HepG2 (cell line): Measurements from ENCODE around the gene NUP93. TPM values are rescaled to one million over a fixed set of nuclear protein-coding genes. Genes with fewer than 3 reads are reported as not detected.

ENCODE experiments used
- CEBPB ChIP-seq: IDR thresholded peaks from 2 replicates; pipeline ENCODE4 v1.6.1; 2011; ENCODE audit warnings: low read depth, low read length, improper control_type of control experiment, borderline replicate concordance
- FOSL2 ChIP-seq: sonication (generic); formaldehyde crosslinking; IDR thresholded peaks from 2 replicates; pipeline ENCODE4 v1.4.0; 2020; ENCODE audit warnings: missing genetic modification reagents
- GATAD1 ChIP-seq: IDR thresholded peaks from 2 replicates; pipeline ENCODE4 v1.6.1; 2016; ENCODE audit warnings: missing genetic modification reagents, missing compliant biosample characterization
- HNF4G ChIP-seq, 2 experiments: sonication (generic) in 1 of 2; formaldehyde crosslinking in 1 of 2; IDR thresholded peaks; 2 replicates each; pipeline versions ENCODE4 v1.4.0 to v1.6.1; 2011 to 2020; ENCODE audit warnings: borderline replicate concordance in 2 of 2, low read depth in 2 of 2, mild to moderate bottlenecking in 2 of 2, low read length in 1 of 2, missing genetic modification reagents in 1 of 2, moderate library complexity in 1 of 2
- HNRNPUL1 ChIP-seq: fragments of 200-400 bp; formaldehyde crosslinking; IDR thresholded peaks from 2 replicates; pipeline ENCODE4 v1.6.1; 2017; ENCODE audit warnings: low read depth, mild to moderate bottlenecking, low read length, moderate library complexity
- ISX ChIP-seq: sonication (generic); formaldehyde crosslinking; conservative IDR thresholded peaks from 2 replicates; pipeline ENCODE4 v1.5.0; 2020; ENCODE audit warnings: missing genetic modification reagents
- KLF9 ChIP-seq: IDR thresholded peaks from 2 replicates; pipeline ENCODE4 v1.6.1; 2016; ENCODE audit warnings: low read depth
- NAIF1 ChIP-seq: sonication (generic); formaldehyde crosslinking; IDR thresholded peaks from 2 replicates; pipeline ENCODE4 v1.5.0; 2020; ENCODE audit warnings: mild to moderate bottlenecking, missing genetic modification reagents, borderline replicate concordance
- PHF20 ChIP-seq: sonication (generic); formaldehyde crosslinking; IDR thresholded peaks from 2 replicates; pipeline ENCODE4 v1.5.0; 2020; ENCODE audit warnings: mild to moderate bottlenecking, missing genetic modification reagents
- RORA ChIP-seq: sonication (generic); formaldehyde crosslinking; IDR thresholded peaks from 2 replicates; pipeline ENCODE4 v1.5.0; 2020; ENCODE audit warnings: mild to moderate bottlenecking, missing genetic modification reagents, moderate library complexity
- SMARCC2 ChIP-seq: fragments of 450-650 bp; IDR thresholded peaks from 2 replicates; pipeline ENCODE4 v1.6.1; 2017; ENCODE audit warnings: antibody characterized with exemption, mild to moderate bottlenecking
- U2AF2 ChIP-seq: fragments of 200-400 bp; formaldehyde crosslinking; IDR thresholded peaks from 2 replicates; pipeline ENCODE4 v1.6.1; 2017; ENCODE audit warnings: low read depth, mild to moderate bottlenecking, low read length
- ZBTB8A ChIP-seq: sonication (generic); formaldehyde crosslinking; IDR thresholded peaks from 2 replicates; pipeline ENCODE4 v1.4.0; 2020; ENCODE audit warnings: mild to moderate bottlenecking, low read depth, missing genetic modification reagents, borderline replicate concordance
- ZNF674 ChIP-seq: sonication (generic); formaldehyde crosslinking; IDR thresholded peaks from 2 replicates; pipeline ENCODE4 v1.5.0; 2020; ENCODE audit warnings: low read depth, mild to moderate bottlenecking, missing genetic modification reagents
- ZNF878 ChIP-seq: sonication (generic); formaldehyde crosslinking; IDR thresholded peaks from 2 replicates; pipeline ENCODE4 v1.8.1; 2023; ENCODE audit warnings: mild to moderate bottlenecking, missing genetic modification reagents, moderate library complexity
- polyA plus RNA-seq, 8 experiments: library from polyadenylated mRNA; depleted of rRNA in 3 of 8; stranded (reverse) in 7 of 8; unstranded in 1 of 8; fragments of >200 nt; fragmentation: Illumina TruSeq in 4 of 8; extraction: Trizol in 4 of 8; gene quantifications; 2 replicates each; pipeline versions ENCODE4 v1.2.1 to v1.2.3, GENCODE V29; 2011 to 2016; ENCODE audit warnings: low read depth in 4 of 8, missing spikeins in 1 of 8, mixed read lengths in 1 of 8; ENCODE audit not compliant: insufficient read depth in 1 of 8
- total RNA-seq, 5 experiments: library from RNA; depleted of rRNA; stranded (reverse); fragments of >200 nt; fragmentation: Illumina TruSeq; extraction: Trizol; gene quantifications; 2 replicates each; pipeline ENCODE4 v1.2.3, GENCODE V29; 2016; ENCODE audit warnings: low read depth in 1 of 5
- TF ChIP-seq, protein P1 (sequence below): sonication (generic); formaldehyde crosslinking; IDR thresholded peaks from 2 replicates; pipeline ENCODE4 v1.5.1; 2020; ENCODE audit warnings: mild to moderate bottlenecking, missing genetic modification reagents, borderline replicate concordance
- TF ChIP-seq, protein P2 (sequence below): sonication (generic); formaldehyde crosslinking; IDR thresholded peaks from 2 replicates; pipeline ENCODE4 v1.8.0; 2022; ENCODE audit warnings: mild to moderate bottlenecking, missing genetic modification reagents, moderate library complexity
- TF ChIP-seq, protein P3 (sequence below): sonication (generic); formaldehyde crosslinking; IDR thresholded peaks from 2 replicates; pipeline ENCODE4 v1.9.0; 2021; ENCODE audit warnings: missing genetic modification reagents, borderline replicate concordance
- TF ChIP-seq, protein P4 (sequence below): conservative IDR thresholded peaks from 2 replicates; pipeline ENCODE4 v1.6.1; 2018; ENCODE audit warnings: missing genetic modification reagents

The NUP93 gene
- total and polyA plus RNA-seq, 2 of the 13 experiments (the other 11 are each of a cell fraction or from before 2014, with no cell fraction given) = 58.5 to 140 TPM

DNA sequence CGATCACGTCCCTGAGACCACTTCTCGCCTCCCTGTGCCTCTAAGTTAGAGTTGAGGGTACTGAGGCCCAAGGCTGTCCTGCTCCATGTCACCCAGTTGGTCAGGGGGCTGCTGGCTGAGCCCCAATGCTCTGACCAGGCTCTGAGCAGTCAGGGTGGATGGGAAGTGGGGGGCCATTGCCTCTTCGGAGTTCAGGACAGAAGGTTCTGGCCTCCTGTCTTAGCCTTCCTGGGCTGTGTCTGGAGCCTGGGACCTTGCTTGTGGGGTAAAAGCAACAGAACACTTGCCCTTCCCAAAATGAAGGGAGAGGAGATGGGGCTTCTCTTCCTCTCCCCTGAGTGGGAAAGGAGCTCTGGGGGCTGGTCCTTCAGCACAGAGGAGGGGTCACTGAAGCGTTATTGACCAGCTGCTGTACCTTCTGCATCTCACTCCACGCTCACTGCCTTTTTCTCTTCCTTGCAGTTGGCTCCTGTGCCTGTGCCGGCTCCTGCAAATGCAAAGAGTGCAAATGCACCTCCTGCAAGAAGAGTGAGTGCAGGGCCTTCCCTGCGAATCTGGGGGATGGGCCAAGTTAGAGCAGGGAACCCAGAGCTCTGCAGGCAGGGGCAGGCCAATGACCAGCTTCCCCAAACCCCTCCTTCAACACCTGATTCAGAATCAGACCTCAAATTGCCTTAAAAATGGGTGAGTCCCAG is 47.1 kb upstream of the NUP93 start (continued):
- TF ChIP-seq, protein P1, sequence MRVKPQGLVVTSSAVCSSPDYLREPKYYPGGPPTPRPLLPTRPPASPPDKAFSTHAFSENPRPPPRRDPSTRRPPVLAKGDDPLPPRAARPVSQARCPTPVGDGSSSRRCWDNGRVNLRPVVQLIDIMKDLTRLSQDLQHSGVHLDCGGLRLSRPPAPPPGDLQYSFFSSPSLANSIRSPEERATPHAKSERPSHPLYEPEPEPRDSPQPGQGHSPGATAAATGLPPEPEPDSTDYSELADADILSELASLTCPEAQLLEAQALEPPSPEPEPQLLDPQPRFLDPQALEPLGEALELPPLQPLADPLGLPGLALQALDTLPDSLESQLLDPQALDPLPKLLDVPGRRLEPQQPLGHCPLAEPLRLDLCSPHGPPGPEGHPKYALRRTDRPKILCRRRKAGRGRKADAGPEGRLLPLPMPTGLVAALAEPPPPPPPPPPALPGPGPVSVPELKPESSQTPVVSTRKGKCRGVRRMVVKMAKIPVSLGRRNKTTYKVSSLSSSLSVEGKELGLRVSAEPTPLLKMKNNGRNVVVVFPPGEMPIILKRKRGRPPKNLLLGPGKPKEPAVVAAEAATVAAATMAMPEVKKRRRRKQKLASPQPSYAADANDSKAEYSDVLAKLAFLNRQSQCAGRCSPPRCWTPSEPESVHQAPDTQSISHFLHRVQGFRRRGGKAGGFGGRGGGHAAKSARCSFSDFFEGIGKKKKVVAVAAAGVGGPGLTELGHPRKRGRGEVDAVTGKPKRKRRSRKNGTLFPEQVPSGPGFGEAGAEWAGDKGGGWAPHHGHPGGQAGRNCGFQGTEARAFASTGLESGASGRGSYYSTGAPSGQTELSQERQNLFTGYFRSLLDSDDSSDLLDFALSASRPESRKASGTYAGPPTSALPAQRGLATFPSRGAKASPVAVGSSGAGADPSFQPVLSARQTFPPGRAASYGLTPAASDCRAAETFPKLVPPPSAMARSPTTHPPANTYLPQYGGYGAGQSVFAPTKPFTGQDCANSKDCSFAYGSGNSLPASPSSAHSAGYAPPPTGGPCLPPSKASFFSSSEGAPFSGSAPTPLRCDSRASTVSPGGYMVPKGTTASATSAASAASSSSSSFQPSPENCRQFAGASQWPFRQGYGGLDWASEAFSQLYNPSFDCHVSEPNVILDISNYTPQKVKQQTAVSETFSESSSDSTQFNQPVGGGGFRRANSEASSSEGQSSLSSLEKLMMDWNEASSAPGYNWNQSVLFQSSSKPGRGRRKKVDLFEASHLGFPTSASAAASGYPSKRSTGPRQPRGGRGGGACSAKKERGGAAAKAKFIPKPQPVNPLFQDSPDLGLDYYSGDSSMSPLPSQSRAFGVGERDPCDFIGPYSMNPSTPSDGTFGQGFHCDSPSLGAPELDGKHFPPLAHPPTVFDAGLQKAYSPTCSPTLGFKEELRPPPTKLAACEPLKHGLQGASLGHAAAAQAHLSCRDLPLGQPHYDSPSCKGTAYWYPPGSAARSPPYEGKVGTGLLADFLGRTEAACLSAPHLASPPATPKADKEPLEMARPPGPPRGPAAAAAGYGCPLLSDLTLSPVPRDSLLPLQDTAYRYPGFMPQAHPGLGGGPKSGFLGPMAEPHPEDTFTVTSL = no peak
- TF ChIP-seq, protein P2, sequence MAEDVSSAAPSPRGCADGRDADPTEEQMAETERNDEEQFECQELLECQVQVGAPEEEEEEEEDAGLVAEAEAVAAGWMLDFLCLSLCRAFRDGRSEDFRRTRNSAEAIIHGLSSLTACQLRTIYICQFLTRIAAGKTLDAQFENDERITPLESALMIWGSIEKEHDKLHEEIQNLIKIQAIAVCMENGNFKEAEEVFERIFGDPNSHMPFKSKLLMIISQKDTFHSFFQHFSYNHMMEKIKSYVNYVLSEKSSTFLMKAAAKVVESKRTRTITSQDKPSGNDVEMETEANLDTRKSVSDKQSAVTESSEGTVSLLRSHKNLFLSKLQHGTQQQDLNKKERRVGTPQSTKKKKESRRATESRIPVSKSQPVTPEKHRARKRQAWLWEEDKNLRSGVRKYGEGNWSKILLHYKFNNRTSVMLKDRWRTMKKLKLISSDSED (CRISPR knock-in tag) = no peak
- TF ChIP-seq NAIF1 (CRISPR knock-in tag) (no peak), PHF20 (CRISPR knock-in tag) (no peak), SMARCC2 (no peak), FOSL2 (CRISPR knock-in tag) (no peak), RORA (CRISPR knock-in tag) (no peak), ISX (no peak), GATAD1 (CRISPR knock-in tag) (no peak), HNRNPUL1 (no peak), KLF9 (no peak), CEBPB (no peak), ZNF878 (CRISPR knock-in tag) (no peak), HNF4G (IDR thresholded peaks at IDR 0.05; ENCODE audit: borderline replicate concordance, low read depth, low read length) (no peak), HNF4G (CRISPR knock-in tag; IDR thresholded peaks at IDR 0.05; ENCODE audit: borderline replicate concordance, low read depth) (0 out of 2 replicates have a peak, but pooled peaks have one; percentile 14), ZNF674 (CRISPR knock-in tag) (no peak), ZBTB8A (CRISPR knock-in tag) (no peak), U2AF2 (no peak)
- TF ChIP-seq, protein P3, sequence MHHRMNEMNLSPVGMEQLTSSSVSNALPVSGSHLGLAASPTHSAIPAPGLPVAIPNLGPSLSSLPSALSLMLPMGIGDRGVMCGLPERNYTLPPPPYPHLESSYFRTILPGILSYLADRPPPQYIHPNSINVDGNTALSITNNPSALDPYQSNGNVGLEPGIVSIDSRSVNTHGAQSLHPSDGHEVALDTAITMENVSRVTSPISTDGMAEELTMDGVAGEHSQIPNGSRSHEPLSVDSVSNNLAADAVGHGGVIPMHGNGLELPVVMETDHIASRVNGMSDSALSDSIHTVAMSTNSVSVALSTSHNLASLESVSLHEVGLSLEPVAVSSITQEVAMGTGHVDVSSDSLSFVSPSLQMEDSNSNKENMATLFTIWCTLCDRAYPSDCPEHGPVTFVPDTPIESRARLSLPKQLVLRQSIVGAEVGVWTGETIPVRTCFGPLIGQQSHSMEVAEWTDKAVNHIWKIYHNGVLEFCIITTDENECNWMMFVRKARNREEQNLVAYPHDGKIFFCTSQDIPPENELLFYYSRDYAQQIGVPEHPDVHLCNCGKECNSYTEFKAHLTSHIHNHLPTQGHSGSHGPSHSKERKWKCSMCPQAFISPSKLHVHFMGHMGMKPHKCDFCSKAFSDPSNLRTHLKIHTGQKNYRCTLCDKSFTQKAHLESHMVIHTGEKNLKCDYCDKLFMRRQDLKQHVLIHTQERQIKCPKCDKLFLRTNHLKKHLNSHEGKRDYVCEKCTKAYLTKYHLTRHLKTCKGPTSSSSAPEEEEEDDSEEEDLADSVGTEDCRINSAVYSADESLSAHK = no peak
- TF ChIP-seq, protein P4, sequence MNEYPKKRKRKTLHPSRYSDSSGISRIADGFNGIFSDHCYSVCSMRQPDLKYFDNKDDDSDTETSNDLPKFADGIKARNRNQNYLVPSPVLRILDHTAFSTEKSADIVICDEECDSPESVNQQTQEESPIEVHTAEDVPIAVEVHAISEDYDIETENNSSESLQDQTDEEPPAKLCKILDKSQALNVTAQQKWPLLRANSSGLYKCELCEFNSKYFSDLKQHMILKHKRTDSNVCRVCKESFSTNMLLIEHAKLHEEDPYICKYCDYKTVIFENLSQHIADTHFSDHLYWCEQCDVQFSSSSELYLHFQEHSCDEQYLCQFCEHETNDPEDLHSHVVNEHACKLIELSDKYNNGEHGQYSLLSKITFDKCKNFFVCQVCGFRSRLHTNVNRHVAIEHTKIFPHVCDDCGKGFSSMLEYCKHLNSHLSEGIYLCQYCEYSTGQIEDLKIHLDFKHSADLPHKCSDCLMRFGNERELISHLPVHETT (CRISPR knock-in tag) = no peak
